GM21825 (cell line): ENCODE results near the gene HIBADH.
"Not testable (repeated sequence)": the region's sequence is repeated elsewhere in the genome, so short reads cannot be mapped to it uniquely, and the experiment has no call there.

Experiments
- ATAC-seq: cut with Tn5 transposase; IDR thresholded peaks from one replicate; pipeline ENCODE4 v1.9.1; 2021; ENCODE audit warnings: mild to moderate bottlenecking, moderate library complexity; ENCODE audit not compliant: unreplicated experiment

The HIBADH gene

GRCh38 chr7:27511370-27511769 is 151.3 kb downstream of the HIBADH start:
- not testable (repeated sequence) for ATAC-seq

- no peak for ATAC-seq
Observed at GRCh38 chr7:27510541-27510940, 152.1 kb downstream of the HIBADH start.

- not testable (repeated sequence) for ATAC-seq
Observed at GRCh38 chr7:27501879-27502278, 160.8 kb downstream of the HIBADH start.

DNA sequence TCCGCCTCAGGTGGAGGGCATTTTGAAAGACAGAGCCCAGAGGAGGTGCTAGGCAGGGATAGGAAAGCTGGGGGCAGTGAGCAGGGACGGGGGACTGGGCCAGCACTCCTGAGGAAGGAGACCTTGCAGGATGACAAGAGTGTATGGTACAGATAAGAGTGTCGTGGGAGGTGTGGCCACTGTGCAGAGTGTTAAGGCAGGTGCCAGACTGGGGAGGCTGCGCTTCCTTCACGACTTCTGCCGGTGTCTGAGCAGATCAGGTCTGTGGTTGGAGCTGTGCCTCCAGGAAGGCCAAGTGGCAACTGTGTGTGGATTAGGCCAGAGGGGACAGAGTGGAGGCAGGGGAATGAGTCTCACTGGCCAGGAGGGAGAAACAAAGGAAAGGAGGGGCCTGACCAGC is 161.7 kb downstream of the HIBADH start:
- ATAC-seq: no peak

- no peak for ATAC-seq
Observed at GRCh38 chr7:27492224-27492623, 170.5 kb downstream of the HIBADH start.

DNA sequence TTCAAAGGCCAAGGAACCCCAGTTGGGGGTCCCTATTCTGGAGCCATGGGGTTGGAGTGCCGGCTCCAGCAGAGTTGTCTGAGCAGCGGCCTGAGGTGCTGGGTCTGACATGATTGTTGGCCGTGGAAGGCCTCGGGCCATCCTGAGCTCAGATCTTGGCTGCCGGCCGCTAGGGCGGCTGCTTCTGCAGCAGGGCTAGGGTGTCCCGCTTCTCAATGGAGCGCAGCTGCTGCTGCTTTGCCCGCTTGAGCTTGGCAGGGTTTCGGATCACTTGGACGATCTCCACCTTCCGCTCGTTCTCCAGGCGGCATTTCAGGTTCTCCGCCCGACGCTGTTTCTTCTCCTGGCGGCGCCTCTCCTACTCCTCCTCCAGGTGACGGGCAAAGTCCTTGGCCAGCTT is 171.1 kb downstream of the HIBADH start:
- ATAC-seq: no peak

- no peak for ATAC-seq
Observed at GRCh38 chr7:27487509-27487908, 175.2 kb downstream of the HIBADH start.

DNA sequence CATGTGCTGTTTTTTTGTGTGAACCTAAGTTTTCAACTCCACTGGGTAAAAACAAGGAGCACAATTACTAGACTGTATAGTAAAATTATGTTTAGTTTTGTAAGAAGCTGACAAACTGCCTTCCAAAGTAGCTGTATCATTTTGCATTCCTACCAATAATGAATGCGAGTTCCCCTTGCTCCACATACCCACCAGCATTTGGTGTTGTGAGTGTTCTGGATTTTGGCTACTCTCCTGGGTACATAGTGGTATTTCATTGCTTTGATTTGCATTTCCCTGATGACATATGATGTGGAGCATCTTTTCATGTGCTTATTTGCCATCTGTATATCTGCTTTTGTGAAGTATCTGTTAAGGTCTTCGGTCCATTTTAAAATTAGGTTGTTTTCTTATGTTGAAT is 178.2 kb downstream of the HIBADH start:
- no peak for ATAC-seq

DNA sequence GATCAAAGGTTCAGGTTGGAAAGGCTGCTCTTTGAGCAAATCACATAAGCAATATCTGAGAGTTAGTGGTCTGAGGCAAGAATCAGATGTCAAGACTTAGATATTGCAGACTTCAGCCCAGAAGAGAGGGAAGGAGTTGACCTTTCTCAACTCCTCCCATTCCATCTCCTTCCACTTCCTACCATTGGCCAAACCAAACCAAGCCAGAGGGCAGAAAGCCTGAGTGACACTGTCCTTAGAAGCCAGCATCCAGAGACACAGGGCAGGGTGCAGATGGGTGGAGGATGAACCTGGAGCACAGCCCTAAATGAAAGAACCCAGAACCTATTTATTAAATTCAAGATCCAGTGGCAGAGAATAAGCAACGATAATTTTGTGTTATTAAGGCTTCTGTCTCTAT is 180.5 kb downstream of the HIBADH start:
- ATAC-seq: no peak

DNA sequence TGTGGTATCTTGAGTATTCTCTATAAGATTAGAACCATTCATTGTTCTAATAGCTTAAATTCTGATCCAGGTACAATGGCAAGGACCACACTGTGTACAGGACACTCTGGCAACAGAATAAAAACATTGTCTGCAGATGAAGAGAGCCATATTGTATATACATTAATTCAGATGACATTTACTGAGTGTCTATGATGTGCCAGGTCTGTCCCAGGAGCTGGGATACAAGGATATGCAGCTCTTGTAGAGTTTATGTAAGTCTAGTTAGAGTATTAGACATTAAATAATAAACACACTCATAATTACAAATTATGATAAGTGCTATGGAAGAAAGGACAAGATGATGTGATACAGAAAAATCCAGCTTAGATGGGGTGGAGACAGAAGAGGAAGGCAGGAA is 184.1 kb downstream of the HIBADH start:
- ATAC-seq: no peak

DNA sequence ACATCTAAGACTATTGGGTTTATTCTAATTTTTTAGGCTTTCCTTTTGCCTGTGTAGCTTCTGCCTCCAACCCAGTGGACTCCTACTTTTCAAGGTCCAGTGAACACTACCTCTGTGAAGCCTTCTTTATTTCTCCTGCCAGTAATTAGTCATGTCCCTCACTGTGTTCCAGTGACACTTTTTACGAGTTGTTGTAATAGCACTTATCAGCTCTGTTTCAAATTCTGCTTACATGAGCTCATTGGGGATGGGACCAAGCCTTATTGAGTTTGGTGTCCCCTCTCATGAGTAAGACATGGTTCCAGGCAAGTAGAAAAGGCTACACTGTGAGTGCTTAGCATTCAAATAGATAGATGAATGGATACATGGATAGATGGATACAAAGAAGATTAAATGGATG is 184.6 kb downstream of the HIBADH start:
- ATAC-seq: no peak

- no peak for ATAC-seq
Observed at GRCh38 chr7:27476493-27476892, 186.2 kb downstream of the HIBADH start.
